HTR-8/SVneo (cell line): ENCODE results near the gene EML2.
"Not testable (repeated sequence)": the region's sequence is repeated elsewhere in the genome, so short reads cannot be mapped to it uniquely, and the experiment has no call there.

Experiments
- DNase-seq: peaks from one replicate; pipeline ENCODE4 v3.0.0; 2011; ENCODE audit warnings: low spot score, mixed read lengths; ENCODE audit not compliant: insufficient read length
- FAIRE-seq: peaks from 2 replicates; lab custom pipeline; 2011; peaks lifted over from hg19 to GRCh38; lab: Jason Lieb, UNC

The EML2 gene

GRCh38 chr19:45621976-45622503 is 17.2 kb downstream of the EML2 start:
- DNase-seq: no peak
- no peak for FAIRE-seq

GRCh38 chr19:45621389-45621788 is 17.8 kb downstream of the EML2 start:
- DNase-seq (no peak), FAIRE-seq (no peak)

- FAIRE-seq: no peak
Measured at GRCh38 chr19:45616704-45617017, 22.5 kb downstream of the EML2 start.

GRCh38 chr19:45615795-45616703 is 23.1 kb downstream of the EML2 start:
- DNase-seq (peak; percentile 76), FAIRE-seq (peak; percentile 42)

More at GRCh38 chr19:45616704-45617017, 22.5 kb downstream of the EML2 start:
- no peak for DNase-seq

- DNase-seq, FAIRE-seq: not testable (repeated sequence)
Measured at GRCh38 chr19:45615056-45615455, 24.1 kb downstream of the EML2 start.

GRCh38 chr19:45613926-45614725 is 25.1 kb downstream of the EML2 start:
- FAIRE-seq (peak; percentile 58), DNase-seq (peak; percentile 88)

GRCh38 chr19:45608948-45609347 is 30.2 kb downstream of the EML2 start:
- FAIRE-seq (no peak), DNase-seq (no peak)

GRCh38 chr19:45607071-45608029 is 31.8 kb downstream of the EML2 start:
- FAIRE-seq: no peak
- peak; percentile 75 for DNase-seq

- DNase-seq (no peak), FAIRE-seq (no peak)
Measured at GRCh38 chr19:45601524-45602374, 37.4 kb downstream of the EML2 start, which contains the start of gene GPR4. GPR4 (minus strand) TSS chr19:45602212; CDS start chr19:45591866, 10,346 bp downstream.

- no peak for FAIRE-seq
Measured at GRCh38 chr19:45601115-45601514, 38.1 kb downstream of the EML2 start.

GRCh38 chr19:45600340-45600885 is 38.8 kb downstream of the EML2 start:
- FAIRE-seq (no peak), DNase-seq (no peak)

More at GRCh38 chr19:45601115-45601514, 38.1 kb downstream of the EML2 start:
- no peak for DNase-seq

- FAIRE-seq (no peak), DNase-seq (no peak)
Measured at GRCh38 chr19:45599286-45599685, 39.9 kb downstream of the EML2 start.

- FAIRE-seq (no peak), DNase-seq (no peak)
Measured at GRCh38 chr19:45598267-45599001, 40.8 kb downstream of the EML2 start.

- no peak for DNase-seq
Measured at GRCh38 chr19:45597425-45598111, 41.6 kb downstream of the EML2 start.

GRCh38 chr19:45595814-45596213 is 43.4 kb downstream of the EML2 start:
- FAIRE-seq (no peak), DNase-seq (no peak)

More at GRCh38 chr19:45597425-45598111, 41.6 kb downstream of the EML2 start:
- FAIRE-seq: no peak

GRCh38 chr19:45593520-45593919 is 45.7 kb downstream of the EML2 start:
- no peak for DNase-seq
- no peak for FAIRE-seq

- DNase-seq (no peak), FAIRE-seq (no peak)
Measured at GRCh38 chr19:45592366-45592765, 46.8 kb downstream of the EML2 start.
